Measurements from ENCODE around the gene NOD2. TPM values are rescaled to one million over a fixed set of nuclear protein-coding genes. Genes with fewer than 3 reads are reported as not detected.

The NOD2 gene
- total RNA-seq (10 to 100 TPM in 1 of 2 donors, 1 to 10 TPM in 1; 3.4 to 15.2 TPM), polyA plus RNA-seq (ENCODE audit: insufficient read length in 6 of 6) (1 to 10 TPM in 4 of 6 donors, under 1 TPM in 2; 0.79 to 3.3 (median 1.5) TPM)
- long read RNA-seq, donor 1 = 0 reads
- long read RNA-seq, donor 2 = 0 reads
- long read RNA-seq, donor 3 = 0 reads
- long read RNA-seq, donor 4, partial matches to known transcripts = 0 of 3 reads
- long read RNA-seq, donor 4, other reads (novel, unspliced or antisense) = 2 of 3 reads
- long read RNA-seq, donor 5 = 0 reads
- long read RNA-seq, donor 6 = 0 reads
- long read RNA-seq, donor 7, partial matches to known transcripts = 0 of 1 reads
- long read RNA-seq, donor 7, other reads (novel, unspliced or antisense) = 0 of 1 reads
- long read RNA-seq, donor 8 = 0 reads
- long read RNA-seq, donor 9 = 0 reads
- long read RNA-seq, donor 10 = 0 reads
- long read RNA-seq, donor 11 = 0 reads
- long read RNA-seq, donor 12 = 0 reads

DNA sequence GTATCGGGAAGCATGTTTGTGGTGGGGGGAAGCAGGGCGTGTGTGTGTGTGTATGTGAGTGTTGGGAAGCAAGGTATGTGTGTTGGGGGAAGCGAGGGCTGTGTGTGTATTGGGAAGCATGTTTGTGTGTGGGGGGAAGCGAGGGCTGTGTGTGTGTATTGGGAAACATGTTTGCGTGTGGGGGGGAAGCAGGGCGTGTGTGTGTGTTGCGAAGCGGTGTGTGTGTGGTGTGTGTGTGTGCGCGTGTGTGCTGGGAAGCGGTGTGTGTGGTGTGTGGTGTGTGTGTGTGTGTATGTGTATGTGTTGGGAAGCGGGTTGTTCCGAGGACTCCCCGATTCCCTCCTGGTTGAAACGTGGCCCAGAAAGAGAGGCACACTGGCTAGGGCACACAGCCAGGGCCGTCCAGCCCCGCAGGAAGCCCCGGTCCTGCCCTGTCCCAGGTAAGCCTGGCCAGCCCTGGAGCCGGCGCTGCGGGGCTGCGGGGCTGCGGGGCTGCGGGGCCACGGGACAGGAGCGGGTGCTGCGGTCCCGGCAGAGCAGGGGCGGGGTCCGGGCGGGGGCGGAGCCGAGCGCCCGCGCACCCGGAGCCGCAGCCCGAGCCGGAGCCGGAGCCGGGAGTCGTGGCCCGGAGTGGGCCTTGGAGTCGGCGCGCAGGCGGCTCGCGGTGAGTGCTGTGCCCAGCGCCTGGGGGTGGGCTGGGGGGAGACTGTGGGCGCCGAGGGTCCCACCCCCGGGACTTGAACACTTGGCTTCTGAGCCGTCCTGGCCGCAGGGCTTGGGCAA, at the start of gene NOD2:
Gene NOD2 (plus strand): TSS at position 608 of the 783 bp plus-strand sequence. CDS start 5,890 bp downstream, outside the sequence.
- Histone ChIP-seq H3K9me3 (no peaks in the 10 kb centered on the region), H3K36me3 (no peaks in the 10 kb centered on the region), H3K27ac (peak within 1 kb of the TSS in 1 of 2 donors; percentile 63), H3K27me3 (no peaks in the 10 kb centered on the region), H3K4me1 (peaks cover 23 to 56% of the 10 kb centered on the region in 2 donors), H3K4me3 (peak within 1 kb of the TSS; percentile 28 to 57)
- TF ChIP-seq CTCF (IDR thresholded peaks at IDR 0.05) = no peak
- peak; percentile 60 for ATAC-seq
- intact Hi-C loops (cut with DNase I) = no loop called here
- peak in 3 of 4 donors; percentile 21 to 92 (median 52) for DNase-seq

GRCh38 chr16:50644245-50644644, 49.2 kb upstream of the NOD2 start:
- Histone ChIP-seq H3K36me3 (no peaks in the 10 kb centered on the region), H3K4me1 (no peaks in the 10 kb centered on the region), H3K27me3 (peaks cover 0 to 5% of the 10 kb centered on the region in 2 donors), H3K9me3 (no peaks in the 10 kb centered on the region), H3K27ac (no peak overlapping the region), H3K4me3 (no peak overlapping the region)
- intact Hi-C loops (cut with DNase I) = no loop called here
- TF ChIP-seq CTCF (IDR thresholded peaks at IDR 0.05) = no peak
- no peak for DNase-seq
- ATAC-seq = no peak

- Histone ChIP-seq H3K9me3 (no peaks in the 10 kb centered on the region), H3K27me3 (peaks cover 0 to 5% of the 10 kb centered on the region in 2 donors), H3K4me1 (no peaks in the 10 kb centered on the region), H3K36me3 (no peaks in the 10 kb centered on the region), H3K27ac (no peak overlapping the region), H3K4me3 (no peak overlapping the region)
- TF ChIP-seq CTCF (IDR thresholded peaks at IDR 0.05) = no peak
- DNase-seq = peak in 2 of 4 donors; percentile 28 to 46
- ATAC-seq = peak; percentile 57
- intact Hi-C loops (cut with DNase I) = no loop called here
Measured at GRCh38 chr16:50644729-50645128, 48.7 kb upstream of the NOD2 start.

GRCh38 chr16:50645563-50646220, 47.7 kb upstream of the NOD2 start:
- H3K27me3 ChIP-seq = peaks cover 0 to 5% of the 10 kb centered on the region in 2 donors
- no peaks in the 10 kb centered on the region for H3K36me3 ChIP-seq
- H3K4me1 ChIP-seq = no peaks in the 10 kb centered on the region
- ATAC-seq (no peak), DNase-seq (peak in 1 of 4 donors; percentile 41)
- no peak overlapping the region for H3K27ac ChIP-seq
- no peak for TF ChIP-seq CTCF (IDR thresholded peaks at IDR 0.05)
- no peaks in the 10 kb centered on the region for H3K9me3 ChIP-seq
- intact Hi-C loops (cut with DNase I) = no loop called here
- no peak overlapping the region for H3K4me3 ChIP-seq

All from left lung (tissue), 14 donors.